NB4 (cell line): ENCODE measurements around the gene COL23A1.

Experiments
- MAX ChIP-seq: IDR thresholded peaks from 2 replicates; pipeline ENCODE4 v1.6.1; 2011; ENCODE audit warnings: low read depth, low read length
- POLR2A ChIP-seq: IDR thresholded peaks from 2 replicates; pipeline ENCODE4 v1.6.1; 2011; ENCODE audit warnings: mild to moderate bottlenecking; ENCODE audit not compliant: insufficient read length; ENCODE audit errors: extremely low read depth
- TF ChIP-seq, protein P1 (sequence below): IDR thresholded peaks from one replicate; pipeline ENCODE4 v1.5.1; 2012; ENCODE audit warnings: low read depth, low read length

DNA sequence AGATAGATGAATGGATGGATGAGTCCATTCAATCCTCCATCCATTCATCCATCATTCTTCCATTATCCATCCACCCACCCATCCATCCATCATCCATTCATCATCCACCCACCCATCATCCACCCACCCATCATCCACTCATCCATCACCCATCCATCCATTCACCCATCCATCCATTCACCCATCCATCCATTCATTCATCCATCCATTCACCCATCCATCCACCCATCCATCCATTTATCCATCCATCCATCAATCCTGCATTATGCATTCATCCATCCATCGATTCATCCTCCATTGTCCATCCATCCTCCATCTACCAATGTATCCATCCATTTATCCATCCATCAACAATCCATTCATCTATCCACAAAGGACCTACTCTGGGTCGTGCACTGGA, 344.8 kb downstream of the COL23A1 start:
- TF ChIP-seq, protein P1, sequence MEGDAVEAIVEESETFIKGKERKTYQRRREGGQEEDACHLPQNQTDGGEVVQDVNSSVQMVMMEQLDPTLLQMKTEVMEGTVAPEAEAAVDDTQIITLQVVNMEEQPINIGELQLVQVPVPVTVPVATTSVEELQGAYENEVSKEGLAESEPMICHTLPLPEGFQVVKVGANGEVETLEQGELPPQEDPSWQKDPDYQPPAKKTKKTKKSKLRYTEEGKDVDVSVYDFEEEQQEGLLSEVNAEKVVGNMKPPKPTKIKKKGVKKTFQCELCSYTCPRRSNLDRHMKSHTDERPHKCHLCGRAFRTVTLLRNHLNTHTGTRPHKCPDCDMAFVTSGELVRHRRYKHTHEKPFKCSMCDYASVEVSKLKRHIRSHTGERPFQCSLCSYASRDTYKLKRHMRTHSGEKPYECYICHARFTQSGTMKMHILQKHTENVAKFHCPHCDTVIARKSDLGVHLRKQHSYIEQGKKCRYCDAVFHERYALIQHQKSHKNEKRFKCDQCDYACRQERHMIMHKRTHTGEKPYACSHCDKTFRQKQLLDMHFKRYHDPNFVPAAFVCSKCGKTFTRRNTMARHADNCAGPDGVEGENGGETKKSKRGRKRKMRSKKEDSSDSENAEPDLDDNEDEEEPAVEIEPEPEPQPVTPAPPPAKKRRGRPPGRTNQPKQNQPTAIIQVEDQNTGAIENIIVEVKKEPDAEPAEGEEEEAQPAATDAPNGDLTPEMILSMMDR = no peak
- TF ChIP-seq MAX (no peak), POLR2A (no peak)
